HCT116 (cell line): ENCODE measurements around the gene MTA3. TPM values are rescaled to one million over a fixed set of nuclear protein-coding genes. Genes with fewer than 3 reads are reported as not detected.

ENCODE experiments used
- ATAC-seq: fragments of 200-7000 bp; cut with Tn5 transposase; 2 replicates; pipeline ENCODE4 v1.9.1; 2020; ENCODE audit warnings: mild to moderate bottlenecking, moderate library complexity
- BruUV-seq: library from RNA; stranded (reverse); fragments of 400-500 nt; replicated peaks from 2 replicates; lab custom pipeline; 2021; lab: Mats Ljungman, UMichigan
- CTCF ChIA-PET: fragments of 300-600 bp; sonication (Branson Sonifier 250); formaldehyde crosslinking; loops from one replicate; lab custom pipeline; 2021; ENCODE audit warnings: antibody characterized with exemption; lab: Charles Lee
- POLR2A ChIA-PET: fragments of 300-600, 350-600 bp; sonication (Branson Sonifier 250); formaldehyde crosslinking; loops from one replicate; lab custom pipeline; 2021; ENCODE audit warnings: antibody characterized with exemption; lab: Charles Lee
- RAD21 ChIA-PET, 2 experiments: fragments of 300-600 bp; sonication (Branson Sonifier 250); formaldehyde crosslinking; loops; one replicate each; lab custom pipeline; 2023; ENCODE audit warnings: low total read pairs in 2 of 2; ENCODE audit not compliant: uncharacterized antibody in 2 of 2, unreplicated experiment in 2 of 2, low non-redundant PET in 1 of 2; lab: Charles Lee
- DNase-seq: peaks from one replicate; pipeline ENCODE4 v3.0.0-alpha.2; 2010; ENCODE audit warnings: low read depth, low spot score
- H2AFZ ChIP-seq: fragments of 200-600 bp; shearing (Covaris generic), sonication (generic); 2 replicates; pipeline ENCODE4 v1.6.1; 2017; ENCODE audit warnings: low read depth, mixed run types, mixed read lengths, antibody characterized with exemption, low read length; ENCODE audit not compliant: poor library complexity, severe bottlenecking
- H3K27ac ChIP-seq: 2 replicates; pipeline ENCODE4 v1.5.1; 2012; ENCODE audit warnings: low read depth, low read length
- H3K27me3 ChIP-seq: fragments of 200-600 bp; sonication (generic); 2 replicates; pipeline ENCODE4 v1.6.1; 2016; ENCODE audit warnings: mixed run types, low read length, mixed read lengths; ENCODE audit not compliant: insufficient read depth
- H3K36me3 ChIP-seq, 2 experiments: fragments of 200-500 bp in 1 of 2; fragments of 200-600 bp in 1 of 2; sonication (Bioruptor generic) in 1 of 2; sonication (generic) in 1 of 2; 2 replicates each; pipeline versions ENCODE4 v1.5.1 to v1.6.1; 2014 to 2016; ENCODE audit warnings: low read length in 2 of 2, inconsistent platforms in 1 of 2, mixed read lengths in 1 of 2, mixed run types in 1 of 2; ENCODE audit not compliant: insufficient read depth in 2 of 2, control insufficient read depth in 1 of 2
- H3K4me1 ChIP-seq, 2 experiments: fragments of 200-600 bp in 1 of 2; sonication (generic) in 1 of 2; 2 replicates each; pipeline versions ENCODE4 v1.5.1 to v1.6.1; 2012 to 2017; ENCODE audit warnings: low read length in 2 of 2, inconsistent platforms in 1 of 2, mild to moderate bottlenecking in 1 of 2, mixed read lengths in 1 of 2, mixed run types in 1 of 2, moderate library complexity in 1 of 2; ENCODE audit not compliant: insufficient read depth in 2 of 2, control insufficient read depth in 1 of 2
- H3K4me2 ChIP-seq: fragments of 200-600 bp; sonication (generic); 2 replicates; pipeline ENCODE4 v1.6.1; 2017; ENCODE audit warnings: mixed run types, low read length, mixed read lengths
- H3K4me3 ChIP-seq, 2 experiments: fragments of 200-600 bp in 1 of 2; sonication (generic) in 1 of 2; replicated peaks in 1 of 2; 2 replicates each; pipeline ENCODE4 v1.5.1; 2011 to 2016; ENCODE audit warnings: low read length in 2 of 2, control low read depth in 1 of 2, low read depth in 1 of 2, mild to moderate bottlenecking in 1 of 2, mixed read lengths in 1 of 2, mixed run types in 1 of 2
- H3K79me2 ChIP-seq: fragments of 200-600 bp; sonication (generic); 2 replicates; pipeline ENCODE4 v1.6.1; 2017; ENCODE audit warnings: mild to moderate bottlenecking, mixed run types, low read length, moderate library complexity, mixed read lengths; ENCODE audit not compliant: insufficient read depth
- H3K9ac ChIP-seq: fragments of 200-600 bp; sonication (generic); 2 replicates; pipeline ENCODE4 v1.6.1; 2016; ENCODE audit warnings: low read length, mixed read lengths
- H3K9me2 ChIP-seq: fragments of 200-600 bp; sonication (generic), shearing (Covaris generic); 2 replicates; pipeline ENCODE4 v1.6.1; 2017; ENCODE audit warnings: mixed run types, mild to moderate bottlenecking, moderate library complexity; ENCODE audit not compliant: insufficient read depth
- H3K9me3 ChIP-seq, 2 experiments: fragments of 200-500 bp in 1 of 2; fragments of 200-600 bp in 1 of 2; sonication (Bioruptor generic) in 1 of 2; sonication (generic) in 1 of 2; 2 replicates each; pipeline ENCODE4 v1.6.1; 2014 to 2017; ENCODE audit warnings: low read length in 2 of 2, mixed read lengths in 2 of 2, inconsistent platforms in 1 of 2, low read depth in 1 of 2, mild to moderate bottlenecking in 1 of 2, mixed run types in 1 of 2, moderate library complexity in 1 of 2; ENCODE audit not compliant: control insufficient read depth in 1 of 2, insufficient read depth in 1 of 2
- H4K20me1 ChIP-seq: fragments of 200-600 bp; sonication (generic), shearing (Covaris generic); 2 replicates; pipeline ENCODE4 v1.6.1; 2017; ENCODE audit warnings: mixed run types, mild to moderate bottlenecking, moderate library complexity; ENCODE audit not compliant: insufficient read depth
- EZH2 ChIP-seq: fragments of 200-600 bp; sonication (generic); IDR thresholded peaks from 2 replicates; pipeline ENCODE4 v1.6.1; 2017; ENCODE audit warnings: antibody characterized with exemption, mixed run types
- EZH2phosphoT487 ChIP-seq: fragments of 200-600 bp; IDR thresholded peaks from 2 replicates; pipeline ENCODE4 v1.6.1; 2018; ENCODE audit warnings: antibody characterized with exemption, borderline replicate concordance
- FOSL1 ChIP-seq: IDR thresholded peaks from 2 replicates; pipeline ENCODE4 v1.6.1; 2012; ENCODE audit warnings: low read depth
- RAD21 ChIP-seq: IDR thresholded peaks from 2 replicates; pipeline ENCODE4 v1.6.1; 2012; ENCODE audit warnings: low read depth, mild to moderate bottlenecking
- SP1 ChIP-seq: IDR thresholded peaks from 2 replicates; pipeline ENCODE4 v1.6.1; 2012; ENCODE audit warnings: low read depth
- SRF ChIP-seq: IDR thresholded peaks from 2 replicates; pipeline ENCODE4 v1.6.1; 2012; ENCODE audit warnings: low read depth
- TCF7L2 ChIP-seq: IDR thresholded peaks from 2 replicates; pipeline ENCODE4 v1.7.0; 2011; ENCODE audit warnings: borderline replicate concordance, inconsistent platforms; ENCODE audit not compliant: insufficient read depth, insufficient read length; ENCODE audit errors: extremely low read depth
- ZFX ChIP-seq: fragments of 450-650 bp; IDR thresholded peaks from 2 replicates; pipeline ENCODE4 v1.6.1; 2017
- intact Hi-C: fragments of 100-400 bp; cut with micrococcal nuclease; formaldehyde crosslinking; loops from 2 replicates; pipeline ENCODE4 v1.10.0; 2022
- total RNA-seq: library from RNA; stranded (reverse); gene quantifications from one replicate; pipeline ENCODE4 v1.2.1, GENCODE V29; 2021; ENCODE audit not compliant: unreplicated experiment
- TF ChIP-seq, protein P1 (sequence below): IDR thresholded peaks from 2 replicates; pipeline ENCODE4 v1.6.1; 2011; ENCODE audit warnings: mild to moderate bottlenecking, low read length, moderate library complexity; ENCODE audit not compliant: insufficient replicate concordance; ENCODE audit errors: extremely low read depth
- TF ChIP-seq, protein P2 (sequence below): IDR thresholded peaks from 2 replicates; pipeline ENCODE4 v1.6.1; 2012
- TF ChIP-seq, protein P3 (sequence below), 3 experiments: fragments of 200-600 bp in 1 of 3; sonication (generic) in 1 of 3; IDR thresholded peaks in 2 of 3; conservative IDR thresholded peaks in 1 of 3; 2 replicates each; pipeline ENCODE4 v1.5.1; 2012 to 2017; ENCODE audit warnings: low read depth in 2 of 3, low read length in 2 of 3, antibody characterized with exemption in 1 of 3, borderline replicate concordance in 1 of 3, control low read depth in 1 of 3, mild to moderate bottlenecking in 1 of 3, mixed read lengths in 1 of 3, mixed run types in 1 of 3, moderate library complexity in 1 of 3; ENCODE audit not compliant: insufficient read depth in 1 of 3

The MTA3 gene
- total RNA-seq, 1 experiment from 2014 or later, result 46.3 TPM

DNA sequence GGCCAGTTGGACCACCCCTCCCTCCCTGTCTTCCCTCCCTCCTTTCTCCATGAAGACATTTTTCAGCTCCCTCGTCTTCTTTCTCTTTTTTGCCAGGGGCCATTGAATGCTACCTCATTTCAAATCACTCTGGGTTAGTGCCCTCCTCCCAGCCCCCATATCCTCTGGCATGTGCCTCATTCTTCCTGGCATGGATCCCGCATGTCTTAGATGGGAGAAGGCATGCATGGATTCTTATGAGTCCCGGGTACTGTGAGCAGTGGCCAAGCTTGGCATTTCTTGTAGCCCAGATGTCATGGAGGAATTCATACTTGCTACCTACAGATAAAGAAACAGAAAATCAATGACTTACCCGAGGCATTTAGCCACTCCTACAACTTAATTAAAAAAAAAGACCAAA is 232.9 kb downstream of the MTA3 start:
- POLR2A ChIA-PET, result interaction anchor here (1.3 kb wide), 1 partner anchor 9 kb away, joined by 3 read pairs; no protein-coding TSS in a partner anchor
- TF ChIP-seq ZFX, result no peak
- TF ChIP-seq EZH2phosphoT487, result no peak
- no peak for TF ChIP-seq TCF7L2
- TF ChIP-seq EZH2, result no peak
- no peak for TF ChIP-seq RAD21
- TF ChIP-seq SP1, result no peak
- TF ChIP-seq, protein P1, sequence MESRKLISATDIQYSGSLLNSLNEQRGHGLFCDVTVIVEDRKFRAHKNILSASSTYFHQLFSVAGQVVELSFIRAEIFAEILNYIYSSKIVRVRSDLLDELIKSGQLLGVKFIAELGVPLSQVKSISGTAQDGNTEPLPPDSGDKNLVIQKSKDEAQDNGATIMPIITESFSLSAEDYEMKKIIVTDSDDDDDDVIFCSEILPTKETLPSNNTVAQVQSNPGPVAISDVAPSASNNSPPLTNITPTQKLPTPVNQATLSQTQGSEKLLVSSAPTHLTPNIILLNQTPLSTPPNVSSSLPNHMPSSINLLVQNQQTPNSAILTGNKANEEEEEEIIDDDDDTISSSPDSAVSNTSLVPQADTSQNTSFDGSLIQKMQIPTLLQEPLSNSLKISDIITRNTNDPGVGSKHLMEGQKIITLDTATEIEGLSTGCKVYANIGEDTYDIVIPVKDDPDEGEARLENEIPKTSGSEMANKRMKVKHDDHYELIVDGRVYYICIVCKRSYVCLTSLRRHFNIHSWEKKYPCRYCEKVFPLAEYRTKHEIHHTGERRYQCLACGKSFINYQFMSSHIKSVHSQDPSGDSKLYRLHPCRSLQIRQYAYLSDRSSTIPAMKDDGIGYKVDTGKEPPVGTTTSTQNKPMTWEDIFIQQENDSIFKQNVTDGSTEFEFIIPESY, result no peak
- TF ChIP-seq, protein P2, sequence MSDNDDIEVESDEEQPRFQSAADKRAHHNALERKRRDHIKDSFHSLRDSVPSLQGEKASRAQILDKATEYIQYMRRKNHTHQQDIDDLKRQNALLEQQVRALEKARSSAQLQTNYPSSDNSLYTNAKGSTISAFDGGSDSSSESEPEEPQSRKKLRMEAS, result no peak
- no peak for TF ChIP-seq SRF
- TF ChIP-seq, protein P3, sequence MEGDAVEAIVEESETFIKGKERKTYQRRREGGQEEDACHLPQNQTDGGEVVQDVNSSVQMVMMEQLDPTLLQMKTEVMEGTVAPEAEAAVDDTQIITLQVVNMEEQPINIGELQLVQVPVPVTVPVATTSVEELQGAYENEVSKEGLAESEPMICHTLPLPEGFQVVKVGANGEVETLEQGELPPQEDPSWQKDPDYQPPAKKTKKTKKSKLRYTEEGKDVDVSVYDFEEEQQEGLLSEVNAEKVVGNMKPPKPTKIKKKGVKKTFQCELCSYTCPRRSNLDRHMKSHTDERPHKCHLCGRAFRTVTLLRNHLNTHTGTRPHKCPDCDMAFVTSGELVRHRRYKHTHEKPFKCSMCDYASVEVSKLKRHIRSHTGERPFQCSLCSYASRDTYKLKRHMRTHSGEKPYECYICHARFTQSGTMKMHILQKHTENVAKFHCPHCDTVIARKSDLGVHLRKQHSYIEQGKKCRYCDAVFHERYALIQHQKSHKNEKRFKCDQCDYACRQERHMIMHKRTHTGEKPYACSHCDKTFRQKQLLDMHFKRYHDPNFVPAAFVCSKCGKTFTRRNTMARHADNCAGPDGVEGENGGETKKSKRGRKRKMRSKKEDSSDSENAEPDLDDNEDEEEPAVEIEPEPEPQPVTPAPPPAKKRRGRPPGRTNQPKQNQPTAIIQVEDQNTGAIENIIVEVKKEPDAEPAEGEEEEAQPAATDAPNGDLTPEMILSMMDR (IDR thresholded peaks at IDR 0.05 in 2 of 3, conservative IDR thresholded peaks at IDR 0.05 in 1 of 3; ENCODE audit: borderline replicate concordance in 1 of 3, insufficient read depth in 1 of 3, low read depth in 2 of 3, low read length in 2 of 3), result no peak
- TF ChIP-seq FOSL1, result no peak
- intact Hi-C loops, result no loop called here
- H3K36me3 ChIP-seq, result no peaks in the 10 kb centered on the region
- no peak overlapping the region for H3K4me2 ChIP-seq
- ATAC-seq (no peak), DNase-seq (no peak)
- H2AFZ ChIP-seq, result no peak overlapping the region
- no peaks in the 10 kb centered on the region for H3K79me2 ChIP-seq
- no peaks in the 10 kb centered on the region for H3K9me3 ChIP-seq
- H3K4me1 ChIP-seq, result no peaks in the 10 kb centered on the region
- RAD21 ChIA-PET, result no interaction called here
- H3K27me3 ChIP-seq, result no peaks in the 10 kb centered on the region
- no peaks in the 10 kb centered on the region for H4K20me1 ChIP-seq
- no peak overlapping the region for H3K4me3 ChIP-seq
- H3K27ac ChIP-seq, result no peak overlapping the region
- no peaks in the 10 kb centered on the region for H3K9me2 ChIP-seq
- BruUV-seq, result no TSS peak
- no peak overlapping the region for H3K9ac ChIP-seq
- CTCF ChIA-PET, result no interaction called here
